Stomach (tissue), 9 donors: Measurements from ENCODE around the gene EIF2B5. TPM values are rescaled to one million over a fixed set of nuclear protein-coding genes. Genes with fewer than 3 reads are reported as not detected.
A peak's percentile ranks its signal among the peaks of the same experiment; 100 is the strongest.

Experiments used
- DNase-seq, 2 donors: peaks; one replicate each; pipeline versions ENCODE4 v3.0.0 to v3.0.0-alpha.2; 2013 to 2019
- H3K27ac ChIP-seq, 5 donors: fragments of 200-600 bp in 4 of 5; sonication (generic) in 4 of 5; one replicate each; pipeline ENCODE4 v1.5.1; 2013 to 2019; ENCODE audit warnings: mild to moderate bottlenecking in 1 of 5, moderate library complexity in 1 of 5
- H3K27me3 ChIP-seq, 3 donors: fragments of 200-600 bp; sonication (generic); one replicate each; pipeline ENCODE4 v1.5.1; 2017 to 2019; ENCODE audit warnings: mixed run types in 1 of 3
- H3K36me3 ChIP-seq, 4 donors: fragments of 200-600 bp; sonication (generic); 1 replicate in 3 of 4; 2 replicates in 1 of 4; pipeline ENCODE4 v1.5.1; 2016 to 2019
- H3K4me1 ChIP-seq, 4 donors: fragments of 200-600 bp; sonication (generic); one replicate each; pipeline ENCODE4 v1.5.1; 2016 to 2019
- H3K4me3 ChIP-seq, 4 donors: fragments of 200-600 bp; sonication (generic) in 3 of 4; one replicate each; pipeline ENCODE4 v1.5.1; 2016 to 2019; ENCODE audit warnings: mild to moderate bottlenecking in 1 of 4
- H3K9me3 ChIP-seq, 4 donors: fragments of 200-600 bp; sonication (generic); one replicate each; pipeline ENCODE4 v1.5.1; 2016 to 2019
- EP300 ChIP-seq: sonication (generic); formaldehyde crosslinking; IDR thresholded peaks from one replicate; pipeline ENCODE4 v1.6.1; 2017; ENCODE audit warnings: antibody characterized with exemption
- POLR2A ChIP-seq, 4 donors: fragments of 450-650 bp; IDR thresholded peaks; one replicate each; pipeline ENCODE4 v1.6.1; 2016; ENCODE audit warnings: antibody characterized with exemption in 4 of 4, control low read depth in 2 of 4, mild to moderate bottlenecking in 1 of 4, moderate library complexity in 1 of 4
- POLR2AphosphoS5 ChIP-seq, 3 donors: sonication (generic); formaldehyde crosslinking; IDR thresholded peaks; one replicate each; pipeline ENCODE4 v1.6.1; 2016; ENCODE audit warnings: antibody characterized with exemption in 3 of 3
- WGBS, 5 donors: extraction: QIAGEN DNeasy Blood & Tissue Kit in 3 of 5; methylation state at CpG; one replicate each; pipeline versions ENCODE4 v1.1.5 to v1.1.7; 2013 to 2018; 5-methylcytosine and 5-hydroxymethylcytosine counted together
- intact Hi-C: fragments of 100-400 bp; cut with DNase I; formaldehyde crosslinking; loops from one replicate; pipeline ENCODE4 v1.15.1; 2023; ENCODE audit warnings: low total_unique reads
- polyA plus RNA-seq, 3 donors: library from polyadenylated mRNA; stranded (reverse); fragments of 200-250 nt; gene quantifications; one replicate each; pipeline ENCODE4 v1.2.3, GENCODE V29; 2013
- total RNA-seq, 5 donors: library from RNA; depleted of rRNA; stranded (reverse); fragments of >200 nt; gene quantifications; one replicate each; pipeline versions ENCODE4 v1.1.0 to v1.2.3, GENCODE V29; 2014 to 2016
- TF ChIP-seq, protein P1 (sequence below), 7 experiments: fragments of 450-650 bp in 4 of 7; fragments of 200-600 bp in 3 of 7; sonication (generic) in 3 of 7; IDR thresholded peaks; one replicate each; pipeline ENCODE4 v1.5.1; 2016 to 2019; ENCODE audit warnings: antibody characterized with exemption in 7 of 7, control low read depth in 2 of 7, mild to moderate bottlenecking in 1 of 7
- donor health status: healthy with polysubstance abuse.
- donor health status: Bipolar disorder and iron deficiency.
- donor health status: healthy.

Gene EIF2B5
- total and polyA plus RNA-seq, 8 donors = 1.4 to 113 (median 35.1) TPM

DNA sequence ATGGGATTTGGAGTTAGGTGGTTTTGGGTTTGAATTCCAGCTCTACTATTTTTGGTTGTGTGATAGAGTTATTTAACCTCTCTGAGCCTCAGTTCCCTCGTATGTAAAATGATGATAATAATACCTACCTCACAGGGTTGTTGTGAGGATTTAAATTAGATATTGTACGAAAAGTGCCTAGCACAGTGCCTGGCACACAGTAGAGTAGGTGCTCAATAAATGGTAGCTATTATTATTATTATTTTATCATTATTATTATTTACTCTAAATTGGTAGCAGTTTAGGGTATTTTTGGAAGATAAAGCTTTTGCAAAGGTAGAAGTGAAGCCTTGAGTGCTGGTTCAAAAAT, 38.2 kb downstream of the EIF2B5 start:
- Histone ChIP-seq H3K36me3 (peaks cover 43 to 59% (median 59%) of the 10 kb centered on the region in 4 donors), H3K27ac (peak overlapping the region in 3 of 5 donors; percentile 54 to 92 (median 76)), H3K4me1 (peaks cover 29 to 42% (median 39%) of the 10 kb centered on the region in 4 donors), H3K4me3 (no peak overlapping the region), H3K27me3 (no peaks in the 10 kb centered on the region), H3K9me3 (no peaks in the 10 kb centered on the region)
- TF ChIP-seq POLR2AphosphoS5 (IDR thresholded peaks at IDR 0.05) (no peak), EP300 (no peak), POLR2A (IDR thresholded peaks at IDR 0.05) (no peak)
- TF ChIP-seq, protein P1, sequence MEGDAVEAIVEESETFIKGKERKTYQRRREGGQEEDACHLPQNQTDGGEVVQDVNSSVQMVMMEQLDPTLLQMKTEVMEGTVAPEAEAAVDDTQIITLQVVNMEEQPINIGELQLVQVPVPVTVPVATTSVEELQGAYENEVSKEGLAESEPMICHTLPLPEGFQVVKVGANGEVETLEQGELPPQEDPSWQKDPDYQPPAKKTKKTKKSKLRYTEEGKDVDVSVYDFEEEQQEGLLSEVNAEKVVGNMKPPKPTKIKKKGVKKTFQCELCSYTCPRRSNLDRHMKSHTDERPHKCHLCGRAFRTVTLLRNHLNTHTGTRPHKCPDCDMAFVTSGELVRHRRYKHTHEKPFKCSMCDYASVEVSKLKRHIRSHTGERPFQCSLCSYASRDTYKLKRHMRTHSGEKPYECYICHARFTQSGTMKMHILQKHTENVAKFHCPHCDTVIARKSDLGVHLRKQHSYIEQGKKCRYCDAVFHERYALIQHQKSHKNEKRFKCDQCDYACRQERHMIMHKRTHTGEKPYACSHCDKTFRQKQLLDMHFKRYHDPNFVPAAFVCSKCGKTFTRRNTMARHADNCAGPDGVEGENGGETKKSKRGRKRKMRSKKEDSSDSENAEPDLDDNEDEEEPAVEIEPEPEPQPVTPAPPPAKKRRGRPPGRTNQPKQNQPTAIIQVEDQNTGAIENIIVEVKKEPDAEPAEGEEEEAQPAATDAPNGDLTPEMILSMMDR (IDR thresholded peaks at IDR 0.05) = no peak
- 87 to 97% (median 92%) methylated on average over 2 of the region's 2 CpGs for WGBS, 5 donors
- intact Hi-C loops = no loop called here
- DNase-seq = no peak

DNA sequence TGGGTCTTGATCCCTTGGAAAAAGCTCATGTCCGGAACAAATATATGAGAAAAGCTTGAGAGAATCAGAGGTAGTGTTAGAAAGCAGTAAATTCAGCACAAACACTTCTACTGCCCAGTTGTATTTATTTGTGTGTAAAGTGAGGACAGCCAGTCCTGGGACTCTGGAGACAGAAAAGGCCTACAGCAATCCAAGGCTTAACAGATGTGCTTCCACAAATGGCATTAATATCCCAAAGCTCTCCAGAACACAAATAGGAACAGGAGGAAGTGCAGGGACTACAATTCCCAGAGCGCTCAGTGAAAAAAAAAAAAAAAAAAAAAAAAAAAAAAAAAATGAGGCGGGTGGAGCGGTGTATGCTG, 39.1 kb downstream of the EIF2B5 start:
- Histone ChIP-seq H3K9me3 (no peaks in the 10 kb centered on the region), H3K4me1 (peaks cover 29 to 51% (median 47%) of the 10 kb centered on the region in 4 donors), H3K4me3 (peak overlapping the region in 1 of 4 donors; percentile 94), H3K27me3 (no peaks in the 10 kb centered on the region), H3K36me3 (peaks cover 45 to 59% (median 59%) of the 10 kb centered on the region in 4 donors), H3K27ac (peak overlapping the region in 4 of 5 donors; percentile 35 to 92 (median 65))
- no peak for TF ChIP-seq EP300
- TF ChIP-seq POLR2A (IDR thresholded peaks at IDR 0.05) = no peak
- TF ChIP-seq, protein P1 (IDR thresholded peaks at IDR 0.05) = no peak
- no peak for TF ChIP-seq POLR2AphosphoS5 (IDR thresholded peaks at IDR 0.05)
- no peak for DNase-seq
- WGBS, 5 donors = 14 to 19% (median 19%) methylated on average over 4 of the region's 4 CpGs
- intact Hi-C loops = no loop called here

DNA sequence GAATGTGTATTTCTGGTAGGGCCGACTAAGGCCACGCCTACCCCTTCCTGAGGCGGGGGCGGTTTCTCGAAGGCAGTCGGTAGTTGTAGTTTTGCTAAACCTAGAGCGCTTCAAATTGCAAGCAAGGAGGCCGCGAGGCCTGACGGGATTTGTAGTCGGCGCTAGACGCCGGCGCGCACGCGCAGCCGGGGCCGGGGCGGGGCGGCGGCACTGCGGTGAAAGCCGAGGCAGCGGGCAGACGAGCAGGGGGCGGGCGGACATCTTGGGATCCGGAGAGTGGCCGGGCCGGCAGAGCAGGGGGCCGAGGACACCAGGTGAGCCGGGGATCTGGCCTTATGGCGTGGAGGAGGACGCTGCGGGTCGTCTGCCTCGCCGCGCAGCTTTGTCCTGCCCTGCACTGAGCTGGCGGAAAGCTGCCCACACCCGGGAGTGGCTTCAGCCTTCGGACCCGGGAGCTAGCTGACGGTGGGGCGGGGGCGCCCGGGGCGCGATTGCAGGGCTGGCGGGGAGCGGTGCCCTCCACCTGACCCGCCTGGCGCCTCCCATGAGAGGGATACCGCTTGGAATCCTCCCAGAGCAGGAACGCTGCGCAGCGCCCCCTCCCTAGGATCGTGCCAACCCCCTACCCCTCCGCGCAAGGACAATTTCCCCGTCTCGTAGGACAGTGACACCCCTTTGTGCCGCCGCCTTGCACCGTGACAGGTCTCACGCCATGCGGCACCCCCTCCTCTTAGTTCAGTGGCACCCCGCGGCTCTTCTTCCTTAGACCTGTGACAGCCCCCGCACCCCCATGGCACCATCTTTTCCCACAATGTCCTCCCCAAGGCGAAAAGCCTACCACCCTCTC, 39.7 kb downstream of the EIF2B5 start, which contains the start of gene AP2M1:
Gene AP2M1, plus strand, starts transcription at position 210 of the 847 bp plus-strand sequence. CDS start 2,139 bp downstream, outside the sequence.
- Histone ChIP-seq H3K9me3 (no peaks in the 10 kb centered on the region), H3K4me1 (peaks cover 29 to 54% (median 49%) of the 10 kb centered on the region in 4 donors), H3K27me3 (no peaks in the 10 kb centered on the region), H3K4me3 (peak within 1 kb of the TSS; percentile 87 to 100 (median 96)), H3K27ac (peak within 1 kb of the TSS; percentile 89 to 94 (median 92)), H3K36me3 (peaks cover 46 to 59% (median 59%) of the 10 kb centered on the region in 4 donors)
- intact Hi-C loops = no loop called here
- peak; percentile 99 to 100 for DNase-seq
- 0 to 1% (median 0%) methylated on average over 23 to 73 of the region's 73 CpGs for WGBS, 5 donors
- TF ChIP-seq, protein P1 (IDR thresholded peaks at IDR 0.05) = no peak
- TF ChIP-seq POLR2A (IDR thresholded peaks at IDR 0.05) (peak in 1 of 4 donors; percentile 58), EP300 (no peak), POLR2AphosphoS5 (IDR thresholded peaks at IDR 0.05) (peak; percentile 71 to 92 (median 79))

DNA sequence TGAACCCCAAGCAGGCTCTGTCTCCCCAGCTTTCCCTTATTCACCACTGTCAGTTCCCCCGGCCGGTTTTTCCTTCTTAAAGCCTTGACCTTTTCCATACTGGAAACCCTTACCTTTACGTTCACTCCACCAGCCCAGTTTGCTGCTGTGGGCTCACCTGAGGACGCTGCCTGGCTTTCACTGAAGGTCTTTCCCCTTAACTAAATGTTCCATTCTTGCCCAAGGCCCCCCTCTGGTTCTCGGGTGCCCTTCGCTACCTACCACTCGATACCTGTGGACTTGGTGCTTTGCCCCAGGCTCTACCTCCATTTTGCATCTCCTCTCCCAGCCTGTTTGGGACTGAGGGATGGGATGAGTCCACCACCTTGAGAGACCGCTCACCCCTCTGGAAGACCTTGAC, 40.3 kb downstream of the EIF2B5 start:
- WGBS, 5 donors = 16 to 19% (median 17%) methylated on average over 8 of the region's 8 CpGs
- peak overlapping the region; percentile 89 to 94 (median 92) for H3K27ac ChIP-seq
- H3K9me3 ChIP-seq = no peaks in the 10 kb centered on the region
- TF ChIP-seq POLR2A (IDR thresholded peaks at IDR 0.05) = no peak
- no peak for TF ChIP-seq POLR2AphosphoS5 (IDR thresholded peaks at IDR 0.05)
- TF ChIP-seq EP300 = no peak
- TF ChIP-seq, protein P1 (IDR thresholded peaks at IDR 0.05) = no peak
- DNase-seq = peak in 1 of 2 donors; percentile 29
- H3K27me3 ChIP-seq = no peaks in the 10 kb centered on the region
- peak overlapping the region; percentile 87 to 100 (median 96) for H3K4me3 ChIP-seq
- intact Hi-C loops = no loop called here
- peaks cover 46 to 59% (median 59%) of the 10 kb centered on the region in 4 donors for H3K36me3 ChIP-seq
- H3K4me1 ChIP-seq = peaks cover 29 to 61% (median 49%) of the 10 kb centered on the region in 4 donors
